Vagina (tissue), 2 donors: ENCODE results near the gene PLAA.

ENCODE experiments used
- POLR2A ChIP-seq, 2 donors: fragments of 450-650 bp; IDR thresholded peaks; one replicate each; pipeline ENCODE4 v1.6.1; 2017; ENCODE audit warnings: antibody characterized with exemption in 2 of 2, mild to moderate bottlenecking in 2 of 2, moderate library complexity in 2 of 2
- POLR2AphosphoS5 ChIP-seq, 2 donors: sonication (generic); formaldehyde crosslinking; IDR thresholded peaks; one replicate each; pipeline ENCODE4 v1.9.0; 2017; ENCODE audit warnings: antibody characterized with exemption in 2 of 2, mild to moderate bottlenecking in 2 of 2, low read depth in 1 of 2; ENCODE audit not compliant: insufficient read depth in 1 of 2
- TF ChIP-seq, protein P1 (sequence below), 3 experiments: fragments of 450-650 bp in 2 of 3; fragments of 200-600 bp in 1 of 3; sonication (generic) in 1 of 3; IDR thresholded peaks; one replicate each; pipeline ENCODE4 v1.5.1; 2017 to 2019; ENCODE audit warnings: antibody characterized with exemption in 3 of 3, mild to moderate bottlenecking in 2 of 3, moderate library complexity in 2 of 3

DNA sequence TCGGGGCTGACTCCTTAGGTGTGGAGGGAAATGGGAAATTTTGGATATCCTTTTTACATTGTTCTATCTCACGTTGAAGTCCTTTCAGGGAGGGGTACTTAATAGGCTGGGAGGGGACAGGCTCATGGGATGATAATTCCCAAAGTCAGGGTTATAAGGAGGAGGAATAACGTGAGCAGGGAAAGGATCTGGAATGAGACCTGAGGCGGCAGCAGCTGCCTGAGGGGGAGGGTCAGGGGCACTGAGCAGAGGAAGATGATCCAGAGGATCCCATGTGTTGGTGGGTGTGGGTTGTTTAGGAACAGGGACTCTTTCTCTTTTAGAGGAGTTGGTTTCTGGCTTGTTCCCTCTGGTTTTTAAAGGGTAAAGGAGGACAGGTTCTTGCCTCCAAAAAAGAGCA lies 27.9 kb upstream of the PLAA start:
- TF ChIP-seq, protein P1, sequence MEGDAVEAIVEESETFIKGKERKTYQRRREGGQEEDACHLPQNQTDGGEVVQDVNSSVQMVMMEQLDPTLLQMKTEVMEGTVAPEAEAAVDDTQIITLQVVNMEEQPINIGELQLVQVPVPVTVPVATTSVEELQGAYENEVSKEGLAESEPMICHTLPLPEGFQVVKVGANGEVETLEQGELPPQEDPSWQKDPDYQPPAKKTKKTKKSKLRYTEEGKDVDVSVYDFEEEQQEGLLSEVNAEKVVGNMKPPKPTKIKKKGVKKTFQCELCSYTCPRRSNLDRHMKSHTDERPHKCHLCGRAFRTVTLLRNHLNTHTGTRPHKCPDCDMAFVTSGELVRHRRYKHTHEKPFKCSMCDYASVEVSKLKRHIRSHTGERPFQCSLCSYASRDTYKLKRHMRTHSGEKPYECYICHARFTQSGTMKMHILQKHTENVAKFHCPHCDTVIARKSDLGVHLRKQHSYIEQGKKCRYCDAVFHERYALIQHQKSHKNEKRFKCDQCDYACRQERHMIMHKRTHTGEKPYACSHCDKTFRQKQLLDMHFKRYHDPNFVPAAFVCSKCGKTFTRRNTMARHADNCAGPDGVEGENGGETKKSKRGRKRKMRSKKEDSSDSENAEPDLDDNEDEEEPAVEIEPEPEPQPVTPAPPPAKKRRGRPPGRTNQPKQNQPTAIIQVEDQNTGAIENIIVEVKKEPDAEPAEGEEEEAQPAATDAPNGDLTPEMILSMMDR (IDR thresholded peaks at IDR 0.05) = no peak
- TF ChIP-seq POLR2AphosphoS5 (IDR thresholded peaks at IDR 0.05; ENCODE audit: insufficient read depth in 1 of 2, low read depth in 1 of 2) (no peak), POLR2A (IDR thresholded peaks at IDR 0.05) (no peak)
